ENCODE measurements around the gene CADM1.

The CADM1 gene

GRCh38 chr11:115255006-115255762, 249.0 kb downstream of the CADM1 start:
- DNase-seq: no peak
- TF ChIP-seq POLR2A (IDR thresholded peaks at IDR 0.05; ENCODE audit: low read length) (no peak), GATA1 (IDR thresholded peaks at IDR 0.05; ENCODE audit: low read depth, low read length) (no peak)

GRCh38 chr11:115251126-115251525, 253.1 kb downstream of the CADM1 start:
- TF ChIP-seq GATA1 (IDR thresholded peaks at IDR 0.05; ENCODE audit: low read depth, low read length): no peak
- TF ChIP-seq POLR2A (IDR thresholded peaks at IDR 0.05; ENCODE audit: low read length): no peak
- no peak for DNase-seq

DNA sequence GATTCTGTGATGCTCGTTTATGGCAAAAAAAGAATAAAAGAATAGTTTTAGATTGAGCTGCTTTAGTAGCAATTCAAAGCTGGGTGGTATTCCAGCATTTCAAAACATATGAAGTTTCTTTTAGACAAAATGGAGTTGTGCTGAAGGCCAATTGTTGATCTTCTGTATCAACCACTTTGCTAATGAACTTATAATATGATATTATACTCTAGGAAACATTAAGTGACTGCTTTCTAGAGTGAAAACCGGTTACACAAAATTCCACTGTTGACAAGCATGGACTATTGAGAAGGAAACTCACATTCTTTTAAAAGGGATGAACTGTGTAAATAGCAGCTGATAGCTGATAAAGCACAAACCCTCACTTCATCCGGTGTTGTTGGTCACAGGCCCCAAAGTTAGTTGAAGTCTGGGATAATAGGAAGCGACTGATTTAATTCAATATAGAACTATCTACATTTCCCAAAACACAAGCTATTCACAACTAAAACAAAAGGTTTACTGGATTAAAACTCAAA, 255.1 kb downstream of the CADM1 start:
- no peak for TF ChIP-seq POLR2A (IDR thresholded peaks at IDR 0.05; ENCODE audit: low read length)
- no peak for TF ChIP-seq GATA1 (IDR thresholded peaks at IDR 0.05; ENCODE audit: low read depth, low read length)
- no peak for DNase-seq

DNA sequence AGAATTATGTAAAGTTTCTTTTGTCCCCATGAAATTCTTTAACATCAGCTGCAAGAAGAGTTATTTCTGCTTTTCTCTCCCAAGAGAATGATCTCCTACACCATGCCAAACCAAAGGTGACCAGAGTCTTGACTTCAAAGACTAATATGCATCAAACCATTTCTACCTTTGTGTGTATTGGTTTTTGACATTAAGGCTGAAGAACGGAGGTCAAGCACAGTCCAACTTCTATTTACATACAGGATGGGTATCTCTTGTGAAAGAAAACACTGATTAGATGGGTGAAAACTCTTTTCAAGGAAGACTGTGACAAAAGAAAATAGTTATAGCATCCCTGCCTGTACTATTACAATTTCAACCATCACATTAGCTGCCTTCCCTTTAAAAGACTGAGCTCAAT, 256.3 kb downstream of the CADM1 start:
- no peak for DNase-seq
- TF ChIP-seq POLR2A (IDR thresholded peaks at IDR 0.05; ENCODE audit: low read length) (no peak), GATA1 (IDR thresholded peaks at IDR 0.05; ENCODE audit: low read depth, low read length) (no peak)

- no peak for DNase-seq
- TF ChIP-seq POLR2A (IDR thresholded peaks at IDR 0.05; ENCODE audit: low read length): no peak
- TF ChIP-seq GATA1 (IDR thresholded peaks at IDR 0.05; ENCODE audit: low read depth, low read length): no peak
Observed at GRCh38 chr11:115247361-115247760, 256.9 kb downstream of the CADM1 start.

- no peak for TF ChIP-seq GATA1 (IDR thresholded peaks at IDR 0.05; ENCODE audit: low read depth, low read length)
- TF ChIP-seq POLR2A (IDR thresholded peaks at IDR 0.05; ENCODE audit: low read length): no peak
Observed at GRCh38 chr11:115244758-115245157, 259.5 kb downstream of the CADM1 start.

DNA sequence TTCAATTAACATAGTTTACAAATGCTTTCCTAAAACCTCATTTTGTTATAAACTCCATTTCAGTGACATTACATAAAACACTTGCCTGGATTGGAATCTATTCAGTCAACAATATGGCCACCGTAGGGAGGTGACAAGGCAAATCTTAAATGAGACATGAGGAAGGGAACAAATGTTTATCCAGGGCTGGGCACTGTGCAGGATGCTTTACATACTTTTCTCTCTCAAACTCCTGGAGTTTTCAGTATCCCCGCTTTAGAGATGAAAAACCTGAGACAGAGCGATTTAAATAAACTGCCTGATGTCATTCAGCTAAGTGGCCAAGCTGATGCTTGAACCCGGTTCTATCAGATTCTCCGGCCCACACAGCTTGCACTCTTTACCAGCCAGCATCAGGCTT, 259.9 kb downstream of the CADM1 start:
- no peak for DNase-seq
- TF ChIP-seq GATA1 (IDR thresholded peaks at IDR 0.05; ENCODE audit: low read depth, low read length) (no peak), POLR2A (IDR thresholded peaks at IDR 0.05; ENCODE audit: low read length) (no peak)

More at GRCh38 chr11:115244758-115245157, 259.5 kb downstream of the CADM1 start:
- no peak for DNase-seq

- DNase-seq: no peak
- TF ChIP-seq POLR2A (IDR thresholded peaks at IDR 0.05; ENCODE audit: low read length) (no peak), GATA1 (IDR thresholded peaks at IDR 0.05; ENCODE audit: low read depth, low read length) (no peak)
Observed at GRCh38 chr11:115242982-115243381, 261.2 kb downstream of the CADM1 start.

GRCh38 chr11:115241899-115242298, 262.3 kb downstream of the CADM1 start:
- TF ChIP-seq GATA1 (IDR thresholded peaks at IDR 0.05; ENCODE audit: low read depth, low read length): no peak
- no peak for TF ChIP-seq POLR2A (IDR thresholded peaks at IDR 0.05; ENCODE audit: low read length)
- no peak for DNase-seq

DNA sequence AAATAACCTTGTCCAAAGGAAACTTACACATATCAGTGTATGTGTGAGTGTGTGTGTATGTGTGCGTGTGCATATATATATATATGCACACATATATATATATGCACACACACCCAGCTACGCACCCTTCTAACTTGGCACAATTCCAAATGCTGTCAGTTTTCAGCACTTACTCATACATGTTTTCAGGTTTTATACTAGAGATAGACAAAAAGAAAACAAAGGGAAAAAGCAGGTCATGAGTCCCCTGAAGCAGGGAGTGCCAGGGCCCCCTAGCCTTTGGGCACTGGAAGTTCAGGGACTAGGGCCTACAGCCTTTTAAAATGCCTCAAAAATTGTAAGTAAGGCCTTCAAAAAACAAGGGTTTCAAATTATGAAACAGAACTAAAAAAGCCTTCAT, 265.4 kb downstream of the CADM1 start:
- TF ChIP-seq POLR2A (IDR thresholded peaks at IDR 0.05; ENCODE audit: low read length): no peak
- no peak for TF ChIP-seq GATA1 (IDR thresholded peaks at IDR 0.05; ENCODE audit: low read depth, low read length)
- DNase-seq: no peak

DNA sequence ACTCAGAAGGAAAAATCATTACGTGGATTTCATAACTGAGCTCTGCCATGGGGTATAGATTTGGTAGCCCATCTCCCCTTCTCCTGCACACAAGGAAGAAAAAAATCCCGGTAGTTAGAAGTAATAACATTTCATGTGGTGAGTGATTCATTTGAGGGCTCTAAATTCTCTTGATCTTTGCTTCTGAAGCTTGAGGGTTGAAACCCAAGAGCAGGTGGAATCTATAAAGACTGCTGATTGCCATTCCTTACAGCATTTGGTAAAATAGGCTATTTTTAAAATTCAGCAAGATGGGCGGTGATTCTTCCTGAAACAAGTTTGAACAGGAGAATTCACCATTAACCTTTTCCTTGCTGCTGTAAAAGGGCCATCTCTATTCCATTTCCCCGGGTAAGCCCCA, 266.1 kb downstream of the CADM1 start:
- no peak for TF ChIP-seq POLR2A (IDR thresholded peaks at IDR 0.05; ENCODE audit: low read length)
- TF ChIP-seq GATA1 (IDR thresholded peaks at IDR 0.05; ENCODE audit: low read depth, low read length): no peak
- DNase-seq: no peak

- DNase-seq: no peak
- TF ChIP-seq GATA1 (IDR thresholded peaks at IDR 0.05; ENCODE audit: low read depth, low read length) (no peak), POLR2A (IDR thresholded peaks at IDR 0.05; ENCODE audit: low read length) (no peak)
Observed at GRCh38 chr11:115237578-115237977, 266.6 kb downstream of the CADM1 start.

GRCh38 chr11:115234794-115235193, 269.4 kb downstream of the CADM1 start:
- TF ChIP-seq POLR2A (IDR thresholded peaks at IDR 0.05; ENCODE audit: low read length): no peak
- TF ChIP-seq GATA1 (IDR thresholded peaks at IDR 0.05; ENCODE audit: low read depth, low read length): no peak
- DNase-seq: no peak

DNA sequence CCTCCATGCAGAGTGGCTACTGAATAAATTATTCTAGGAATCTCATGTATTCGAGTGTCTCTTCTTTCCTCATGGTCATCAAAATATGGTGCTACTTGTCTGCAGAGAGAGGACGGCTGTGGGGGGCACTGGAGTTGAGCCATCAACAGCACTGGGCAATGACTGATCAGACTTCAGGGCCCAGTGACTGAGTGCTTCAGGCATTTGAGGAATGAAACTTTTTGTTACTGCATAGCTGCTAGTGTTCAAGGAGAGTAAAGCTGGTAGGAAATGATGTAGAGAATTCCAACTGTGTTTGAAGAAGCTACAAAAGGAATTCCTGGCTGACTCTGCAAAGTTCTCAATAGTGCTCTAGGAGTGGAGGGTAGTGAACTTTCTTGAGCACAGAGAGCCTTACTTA, 277.7 kb downstream of the CADM1 start:
- TF ChIP-seq POLR2A (IDR thresholded peaks at IDR 0.05; ENCODE audit: low read length): no peak
- TF ChIP-seq GATA1 (IDR thresholded peaks at IDR 0.05; ENCODE audit: low read depth, low read length): no peak
- DNase-seq: no peak

DNA sequence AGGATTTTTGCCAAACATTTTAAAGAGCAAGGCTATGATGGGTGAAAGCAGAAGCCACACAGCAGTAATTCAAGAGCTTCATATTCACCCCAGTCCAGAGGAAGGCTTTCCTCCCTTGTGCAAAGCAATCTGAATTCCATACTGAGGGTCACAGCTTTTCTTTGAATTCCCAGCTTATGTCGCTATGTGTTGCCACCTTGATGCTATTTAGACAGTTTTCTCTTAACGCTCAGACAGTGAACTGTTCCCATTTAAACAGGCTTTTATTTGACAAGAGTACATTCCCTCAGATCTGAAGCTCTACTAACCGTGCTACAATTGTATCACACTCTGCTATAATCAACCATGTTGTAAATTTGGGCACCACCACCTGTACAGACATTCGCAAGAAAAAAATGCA, 279.7 kb downstream of the CADM1 start:
- no peak for DNase-seq
- no peak for TF ChIP-seq POLR2A (IDR thresholded peaks at IDR 0.05; ENCODE audit: low read length)
- no peak for TF ChIP-seq GATA1 (IDR thresholded peaks at IDR 0.05; ENCODE audit: low read depth, low read length)
